Esophagus muscularis mucosa (tissue), 4 donors: ENCODE data around the gene C2. TPM values are rescaled to one million over a fixed set of nuclear protein-coding genes. Genes with fewer than 3 reads are reported as not detected.

Source experiments
- DNase-seq: peaks from one replicate; pipeline ENCODE4 v3.0.0-alpha.2; 2017; ENCODE audit errors: extremely low spot score
- H3K27ac ChIP-seq, 4 donors: fragments of 200-600 bp; sonication (generic); replicated peaks in 1 of 4; 1 replicate in 3 of 4; 2 replicates in 1 of 4; pipeline ENCODE4 v1.5.1; 2016 to 2019; ENCODE audit warnings: mild to moderate bottlenecking in 1 of 4
- H3K27me3 ChIP-seq, 4 donors: fragments of 200-600 bp; sonication (generic); one replicate each; pipeline versions ENCODE4 v1.5.1 to v1.6.0; 2016 to 2019
- H3K36me3 ChIP-seq, 4 donors: fragments of 200-600 bp; sonication (generic); one replicate each; pipeline ENCODE4 v1.5.1; 2016 to 2019
- H3K4me1 ChIP-seq, 4 donors: fragments of 200-600 bp; sonication (generic); one replicate each; pipeline ENCODE4 v1.5.1; 2016 to 2019
- H3K4me3 ChIP-seq, 4 donors: fragments of 200-600 bp; sonication (generic); 1 replicate in 2 of 4; 2 replicates in 2 of 4; pipeline ENCODE4 v1.5.1; 2016 to 2019; ENCODE audit warnings: mild to moderate bottlenecking in 4 of 4, moderate library complexity in 1 of 4
- H3K9me3 ChIP-seq, 4 donors: fragments of 200-600 bp; sonication (generic); 1 replicate in 3 of 4; 2 replicates in 1 of 4; pipeline ENCODE4 v1.5.1; 2016 to 2019
- CTCF ChIP-seq, 3 experiments: fragments of 200-600 bp in 2 of 3; fragments of 450-650 bp in 1 of 3; sonication (generic) in 2 of 3; IDR thresholded peaks; one replicate each; pipeline ENCODE4 v1.5.1; 2017 to 2019; ENCODE audit warnings: antibody characterized with exemption in 3 of 3, mild to moderate bottlenecking in 2 of 3, moderate library complexity in 1 of 3
- EP300 ChIP-seq: sonication (generic); formaldehyde crosslinking; IDR thresholded peaks from one replicate; pipeline ENCODE4 v1.6.1; 2017; ENCODE audit warnings: antibody characterized with exemption
- POLR2A ChIP-seq: fragments of 450-650 bp; IDR thresholded peaks from one replicate; pipeline ENCODE4 v1.6.1; 2017; ENCODE audit warnings: antibody characterized with exemption, moderate library complexity, mild to moderate bottlenecking, low read depth
- POLR2AphosphoS5 ChIP-seq, 2 donors: sonication (generic); formaldehyde crosslinking; IDR thresholded peaks; one replicate each; pipeline ENCODE4 v1.6.1; 2017; ENCODE audit warnings: antibody characterized with exemption in 2 of 2
- WGBS: methylation state at CpG from one replicate; pipeline ENCODE4 v1.1.5; 2018; 5-methylcytosine and 5-hydroxymethylcytosine counted together
- intact Hi-C: fragments of 100-400 bp; cut with DNase I; formaldehyde crosslinking; loops from one replicate; pipeline ENCODE4 v1.15.1; 2023
- total RNA-seq, 4 donors: library from RNA; depleted of rRNA; stranded (reverse); fragments of >200 nt; gene quantifications; one replicate each; pipeline versions ENCODE4 v1.1.0 to v1.2.1, GENCODE V29; 2016

Gene C2
- total RNA-seq, 4 donors from 2014 or later = 10.0 to 15.4 (median 12.6) TPM

GRCh38 chr6:31884528-31885035, 42.9 kb upstream of the C2 start:
- no peak overlapping the region for H3K4me3 ChIP-seq
- TF ChIP-seq POLR2A = no peak
- no peak for TF ChIP-seq POLR2AphosphoS5 (IDR thresholded peaks at IDR 0.05)
- no peak for TF ChIP-seq EP300
- no peak for TF ChIP-seq CTCF (IDR thresholded peaks at IDR 0.05)
- no peaks in the 10 kb centered on the region for H3K4me1 ChIP-seq
- intact Hi-C loops = no loop called here
- peaks cover 72 to 100% (median 100%) of the 10 kb centered on the region in 4 donors for H3K36me3 ChIP-seq
- no peaks in the 10 kb centered on the region for H3K9me3 ChIP-seq
- H3K27ac ChIP-seq = no peak overlapping the region
- DNase-seq = no peak
- no peaks in the 10 kb centered on the region for H3K27me3 ChIP-seq
- WGBS = 92% methylated on average over 11 of the region's 22 CpGs

GRCh38 chr6:31886541-31886991, 41.0 kb upstream of the C2 start:
- no peak overlapping the region for H3K4me3 ChIP-seq
- no peaks in the 10 kb centered on the region for H3K9me3 ChIP-seq
- H3K4me1 ChIP-seq = no peaks in the 10 kb centered on the region
- WGBS = 89% methylated on average over 9 of the region's 18 CpGs
- peaks cover 56 to 100% (median 95%) of the 10 kb centered on the region in 4 donors for H3K36me3 ChIP-seq
- TF ChIP-seq EP300 (no peak), POLR2A (no peak), POLR2AphosphoS5 (IDR thresholded peaks at IDR 0.05) (no peak), CTCF (IDR thresholded peaks at IDR 0.05) (no peak)
- intact Hi-C loops = no loop called here
- no peak for DNase-seq
- no peak overlapping the region for H3K27ac ChIP-seq
- H3K27me3 ChIP-seq = no peaks in the 10 kb centered on the region

- TF ChIP-seq POLR2A = no peak
- no peak for TF ChIP-seq EP300
- TF ChIP-seq CTCF (IDR thresholded peaks at IDR 0.05) = no peak
- no peak for TF ChIP-seq POLR2AphosphoS5 (IDR thresholded peaks at IDR 0.05)
- Histone ChIP-seq H3K27me3 (no peaks in the 10 kb centered on the region), H3K36me3 (peaks cover 54 to 100% (median 95%) of the 10 kb centered on the region in 4 donors), H3K27ac (no peak overlapping the region), H3K4me3 (no peak overlapping the region), H3K4me1 (no peaks in the 10 kb centered on the region), H3K9me3 (no peaks in the 10 kb centered on the region)
- no peak for DNase-seq
- intact Hi-C loops = no loop called here
- 86% methylated on average over 14 of the region's 19 CpGs for WGBS
These were observed 40.1 kb upstream of the C2 start for GRCh38 chr6:31887173-31888007.

- peaks cover 54 to 100% (median 94%) of the 10 kb centered on the region in 4 donors for H3K36me3 ChIP-seq
- 84% methylated on average over 41 of the region's 43 CpGs for WGBS
- intact Hi-C loops = no loop called here
- DNase-seq = no peak
- H3K27ac ChIP-seq = no peak overlapping the region
- no peaks in the 10 kb centered on the region for H3K27me3 ChIP-seq
- H3K4me1 ChIP-seq = no peaks in the 10 kb centered on the region
- H3K9me3 ChIP-seq = no peaks in the 10 kb centered on the region
- H3K4me3 ChIP-seq = no peak overlapping the region
- TF ChIP-seq EP300 (no peak), CTCF (IDR thresholded peaks at IDR 0.05) (peak in 2 of 3 experiments; percentile 38 to 76)
These were observed 39.0 kb upstream of the C2 start for GRCh38 chr6:31888276-31889258.
